GM19043 (cell line): ENCODE measurements around the gene CCM2L.

Experiments
- ATAC-seq: cut with Tn5 transposase; IDR thresholded peaks from one replicate; pipeline ENCODE4 v1.9.1; 2021; ENCODE audit warnings: low read depth; ENCODE audit not compliant: unreplicated experiment

Gene CCM2L

GRCh38 chr20:31991339-31991705 is 18.9 kb upstream of the CCM2L start:
- no peak for ATAC-seq

- ATAC-seq = no peak
These were observed 18.2 kb upstream of the CCM2L start for GRCh38 chr20:31992086-31992485.

- ATAC-seq = no peak
These were observed 13.2 kb upstream of the CCM2L start for GRCh38 chr20:31996996-31997395.

GRCh38 chr20:31998246-31998645 is 12.0 kb upstream of the CCM2L start:
- no peak for ATAC-seq

- ATAC-seq = no peak
These were observed 6.9 kb upstream of the CCM2L start for GRCh38 chr20:32003325-32003724.

GRCh38 chr20:32004963-32005362 is 5.3 kb upstream of the CCM2L start:
- no peak for ATAC-seq

GRCh38 chr20:32006053-32006452 is 4.2 kb upstream of the CCM2L start:
- no peak for ATAC-seq

- ATAC-seq = no peak
These were observed 3.1 kb upstream of the CCM2L start for GRCh38 chr20:32006841-32007786.

GRCh38 chr20:32007787-32008616 is 2.2 kb upstream of the CCM2L start:
- no peak for ATAC-seq

- ATAC-seq = no peak
These were observed 674 bp upstream of the CCM2L start for GRCh38 chr20:32009564-32009963.

- ATAC-seq = no peak
These were observed 428 bp downstream of the CCM2L start for GRCh38 chr20:32010666-32011065.

- no peak for ATAC-seq
These were observed 2.0 kb downstream of the CCM2L start for GRCh38 chr20:32012159-32012688.

- no peak for ATAC-seq
These were observed 3.1 kb downstream of the CCM2L start for GRCh38 chr20:32013326-32013725.

- ATAC-seq = no peak
These were observed 7.5 kb downstream of the CCM2L start for GRCh38 chr20:32017711-32018251.

GRCh38 chr20:32018269-32019155 is 8.3 kb downstream of the CCM2L start:
- no peak for ATAC-seq

- ATAC-seq = no peak
These were observed 8.9 kb downstream of the CCM2L start for GRCh38 chr20:32019156-32019510.

- no peak for ATAC-seq
These were observed 9.6 kb downstream of the CCM2L start for GRCh38 chr20:32019563-32020463.

GRCh38 chr20:32021091-32021490 is 10.9 kb downstream of the CCM2L start:
- ATAC-seq = no peak

- no peak for ATAC-seq
These were observed 14.6 kb downstream of the CCM2L start for GRCh38 chr20:32024683-32025295.
